Kidney epithelial cell (primary cell): ENCODE data around the gene PRTG. TPM values are rescaled to one million over a fixed set of nuclear protein-coding genes. Genes with fewer than 3 reads are reported as not detected.

Source experiments
- total RNA-seq: library from RNA; depleted of rRNA; stranded (reverse); fragments of >200 nt; gene quantifications from 2 replicates; pipeline ENCODE4 v1.2.3, GENCODE V29; 2015

PRTG gene
- total RNA-seq, 1 donor from 2014 or later = 9.4 TPM

Other genes with a start within 250 kb of the PRTG start
- gene DNAAF4, start 234.9 kb downstream of the PRTG start, total RNA-seq = 6.0 and 6.5 TPM in 2 replicates
- 6.8 and 10.3 TPM in 2 replicates for gene PYGO1, start 154.8 kb downstream of the PRTG start, total RNA-seq